GM23338 (cell line): ENCODE results near the gene KLHDC1. TPM values are rescaled to one million over a fixed set of nuclear protein-coding genes. Genes with fewer than 3 reads are reported as not detected.

Experiments used
- ATAC-seq: fragments of 200-7000 bp; cut with Tn5 transposase; 3 replicates; pipeline ENCODE4 v1.9.1; 2020
- DNase-seq: peaks from one replicate; pipeline ENCODE4 v3.0.0-alpha.2; 2015; ENCODE audit warnings: low spot score
- H2AFZ ChIP-seq: fragments of 200-600 bp; sonication (generic); 2 replicates; pipeline ENCODE4 v1.8.0; 2016; ENCODE audit warnings: antibody characterized with exemption, mild to moderate bottlenecking, moderate library complexity
- H3F3A ChIP-seq: fragments of 200-600 bp; sonication (generic); replicated peaks from 2 replicates; pipeline ENCODE4 v1.8.0; 2017; ENCODE audit warnings: antibody characterized with exemption, mixed run types, low read depth
- H3K27ac ChIP-seq: fragments of 200-600 bp; sonication (generic); 2 replicates; pipeline ENCODE4 v1.6.1; 2016; ENCODE audit warnings: low read depth
- H3K27me3 ChIP-seq: fragments of 200-600 bp; sonication (generic); 2 replicates; pipeline ENCODE4 v1.8.0; 2016; ENCODE audit warnings: mild to moderate bottlenecking, mixed run types, moderate library complexity; ENCODE audit not compliant: insufficient read depth
- H3K36me3 ChIP-seq: fragments of 200-600 bp; sonication (generic); 2 replicates; pipeline ENCODE4 v1.8.0; 2016; ENCODE audit warnings: mild to moderate bottlenecking; ENCODE audit not compliant: insufficient read depth
- H3K4me1 ChIP-seq: fragments of 200-600 bp; sonication (generic); 2 replicates; pipeline ENCODE4 v1.8.0; 2016; ENCODE audit warnings: mild to moderate bottlenecking, moderate library complexity; ENCODE audit not compliant: insufficient read depth
- H3K4me2 ChIP-seq: fragments of 200-600 bp; sonication (generic); 2 replicates; pipeline ENCODE4 v1.7.1; 2017; ENCODE audit warnings: mixed run types
- H3K4me3 ChIP-seq: fragments of 200-600 bp; sonication (generic); 2 replicates; pipeline ENCODE4 v1.6.1; 2016; ENCODE audit warnings: mixed run types
- H3K79me2 ChIP-seq: fragments of 200-600 bp; sonication (generic); replicated peaks from 2 replicates; pipeline ENCODE4 v1.8.0; 2017; ENCODE audit warnings: mild to moderate bottlenecking; ENCODE audit not compliant: insufficient read depth
- H3K9me2 ChIP-seq: fragments of 200-600 bp; sonication (generic); 2 replicates; pipeline ENCODE4 v1.8.0; 2017; ENCODE audit not compliant: insufficient read depth
- H4K20me1 ChIP-seq: fragments of 200-600 bp; sonication (generic); replicated peaks from 2 replicates; pipeline ENCODE4 v1.8.0; 2017; ENCODE audit warnings: mild to moderate bottlenecking; ENCODE audit not compliant: insufficient read depth
- H3K27ac Mint-ChIP-seq: 2 replicates; pipeline ENCODE4 v1.8.0; 2020; ENCODE audit warnings: inconsistent platforms, mild to moderate bottlenecking, moderate library complexity, mixed read lengths
- H3K27me3 Mint-ChIP-seq: 3 replicates; pipeline ENCODE4 v1.8.0; 2022; ENCODE audit warnings: low read depth, mild to moderate bottlenecking, moderate library complexity, mixed read lengths, inconsistent platforms; ENCODE audit not compliant: insufficient read depth, poor library complexity
- H3K36me3 Mint-ChIP-seq: 3 replicates; pipeline ENCODE4 v1.8.0; 2021; ENCODE audit warnings: low read depth, mild to moderate bottlenecking, inconsistent platforms, moderate library complexity, mixed read lengths
- H3K4me1 Mint-ChIP-seq: 3 replicates; pipeline ENCODE4 v1.8.0; 2020; ENCODE audit warnings: mild to moderate bottlenecking, inconsistent platforms, mixed read lengths
- H3K4me3 Mint-ChIP-seq: 3 replicates; pipeline ENCODE4 v1.8.0; 2021; ENCODE audit warnings: moderate library complexity, mild to moderate bottlenecking, inconsistent platforms, mixed read lengths
- H3K9me3 Mint-ChIP-seq: 3 replicates; pipeline ENCODE4 v1.8.0; 2020; ENCODE audit warnings: moderate library complexity, mild to moderate bottlenecking, inconsistent platforms, mixed read lengths
- CREB1 ChIP-seq: fragments of 250-450 bp; sonication (Bioruptor Pico); IDR thresholded peaks from 2 replicates; pipeline ENCODE4 v1.5.0; 2020; ENCODE audit warnings: low read depth, mild to moderate bottlenecking, moderate library complexity
- JUNB ChIP-seq: IDR thresholded peaks from one replicate; pipeline ENCODE4 v1.6.1; 2016; ENCODE audit warnings: antibody characterized with exemption; ENCODE audit not compliant: unreplicated experiment
- NANOG ChIP-seq: IDR thresholded peaks from 2 replicates; pipeline ENCODE4 v1.6.1; 2016; ENCODE audit warnings: antibody characterized with exemption, borderline replicate concordance
- POLR2AphosphoS5 ChIP-seq: IDR thresholded peaks from 2 replicates; pipeline ENCODE4 v1.6.1; 2016; ENCODE audit warnings: antibody characterized with exemption, low read depth
- ZNF114 ChIP-seq: fragments of 250-450 bp; sonication (Bioruptor Pico); IDR thresholded peaks from 2 replicates; pipeline ENCODE4 v1.5.0; 2020; ENCODE audit warnings: mild to moderate bottlenecking, moderate library complexity
- ZNF331 ChIP-seq: fragments of 250-450 bp; sonication (Bioruptor Pico); IDR thresholded peaks from 2 replicates; pipeline ENCODE4 v1.5.0; 2020; ENCODE audit warnings: low read depth, mild to moderate bottlenecking, moderate library complexity
- polyA plus RNA-seq: library from polyadenylated mRNA; unstranded; fragments of >200 nt; fragmentation: Nextera tagmentation; extraction: Ambion mirVana; gene quantifications from 2 replicates; pipeline ENCODE4 v1.2.1, GENCODE V29; 2016
- total RNA-seq: library from RNA; depleted of rRNA; stranded (reverse); fragments of >200 nt; shearing (Covaris generic); gene quantifications from 2 replicates; pipeline ENCODE4 v1.2.3, GENCODE V29; 2014
- TF ChIP-seq, protein P1 (sequence below): fragments of 250-450 bp; sonication (Bioruptor Pico); IDR thresholded peaks from 2 replicates; pipeline ENCODE4 v1.5.0; 2020; ENCODE audit warnings: mild to moderate bottlenecking, moderate library complexity
- TF ChIP-seq, protein P2 (sequence below): IDR thresholded peaks from 2 replicates; pipeline ENCODE4 v1.6.1; 2016; ENCODE audit warnings: antibody characterized with exemption

KLHDC1 gene
- total and polyA plus RNA-seq, 2 experiments from 2014 or later, result 4.0 TPM; not detected in 1

DNA sequence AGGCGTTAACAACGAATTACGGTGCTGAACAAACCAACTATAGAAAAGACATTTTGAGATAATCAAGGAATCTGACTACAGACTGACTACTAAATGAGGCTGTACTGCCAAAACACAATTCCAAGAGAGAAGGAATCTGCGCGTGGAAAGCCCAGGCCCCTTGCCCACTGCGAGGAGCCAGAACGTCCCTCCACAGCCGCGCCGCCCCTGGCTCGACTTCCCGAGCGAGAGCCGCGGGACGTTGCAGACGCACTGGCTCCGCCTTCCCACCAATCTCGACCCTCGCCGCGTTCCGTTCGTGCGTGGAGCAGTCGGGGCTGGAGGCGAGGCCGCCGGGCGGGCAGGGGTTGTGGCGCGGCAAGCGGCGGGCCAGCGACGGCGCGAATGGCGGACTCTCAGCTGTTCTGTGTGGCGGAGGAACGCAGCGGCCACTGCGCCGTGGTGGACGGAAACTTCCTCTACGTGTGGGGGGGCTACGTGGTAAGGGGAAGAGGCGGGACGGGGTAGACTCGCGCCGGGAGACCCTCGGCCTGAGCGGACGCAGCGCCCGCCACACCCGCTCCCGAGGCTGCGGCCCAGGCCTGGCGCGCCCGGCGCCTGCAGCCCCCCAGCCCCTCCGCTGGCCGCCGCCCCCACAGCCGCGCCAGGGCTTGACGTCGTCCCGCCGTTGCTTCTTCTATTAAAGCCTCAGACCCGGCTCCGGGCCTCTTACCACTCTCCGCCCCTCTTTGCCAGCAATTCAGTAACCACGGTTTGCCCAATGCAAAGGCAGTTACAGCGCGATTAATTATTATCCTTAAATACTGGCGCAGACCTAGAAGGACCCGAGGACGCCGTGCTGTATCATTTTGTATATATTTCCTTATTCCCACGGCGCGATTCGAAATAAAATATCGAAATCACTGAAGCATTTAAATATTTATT lies at the start of gene KLHDC1 (continued):
- TF ChIP-seq, protein P1, sequence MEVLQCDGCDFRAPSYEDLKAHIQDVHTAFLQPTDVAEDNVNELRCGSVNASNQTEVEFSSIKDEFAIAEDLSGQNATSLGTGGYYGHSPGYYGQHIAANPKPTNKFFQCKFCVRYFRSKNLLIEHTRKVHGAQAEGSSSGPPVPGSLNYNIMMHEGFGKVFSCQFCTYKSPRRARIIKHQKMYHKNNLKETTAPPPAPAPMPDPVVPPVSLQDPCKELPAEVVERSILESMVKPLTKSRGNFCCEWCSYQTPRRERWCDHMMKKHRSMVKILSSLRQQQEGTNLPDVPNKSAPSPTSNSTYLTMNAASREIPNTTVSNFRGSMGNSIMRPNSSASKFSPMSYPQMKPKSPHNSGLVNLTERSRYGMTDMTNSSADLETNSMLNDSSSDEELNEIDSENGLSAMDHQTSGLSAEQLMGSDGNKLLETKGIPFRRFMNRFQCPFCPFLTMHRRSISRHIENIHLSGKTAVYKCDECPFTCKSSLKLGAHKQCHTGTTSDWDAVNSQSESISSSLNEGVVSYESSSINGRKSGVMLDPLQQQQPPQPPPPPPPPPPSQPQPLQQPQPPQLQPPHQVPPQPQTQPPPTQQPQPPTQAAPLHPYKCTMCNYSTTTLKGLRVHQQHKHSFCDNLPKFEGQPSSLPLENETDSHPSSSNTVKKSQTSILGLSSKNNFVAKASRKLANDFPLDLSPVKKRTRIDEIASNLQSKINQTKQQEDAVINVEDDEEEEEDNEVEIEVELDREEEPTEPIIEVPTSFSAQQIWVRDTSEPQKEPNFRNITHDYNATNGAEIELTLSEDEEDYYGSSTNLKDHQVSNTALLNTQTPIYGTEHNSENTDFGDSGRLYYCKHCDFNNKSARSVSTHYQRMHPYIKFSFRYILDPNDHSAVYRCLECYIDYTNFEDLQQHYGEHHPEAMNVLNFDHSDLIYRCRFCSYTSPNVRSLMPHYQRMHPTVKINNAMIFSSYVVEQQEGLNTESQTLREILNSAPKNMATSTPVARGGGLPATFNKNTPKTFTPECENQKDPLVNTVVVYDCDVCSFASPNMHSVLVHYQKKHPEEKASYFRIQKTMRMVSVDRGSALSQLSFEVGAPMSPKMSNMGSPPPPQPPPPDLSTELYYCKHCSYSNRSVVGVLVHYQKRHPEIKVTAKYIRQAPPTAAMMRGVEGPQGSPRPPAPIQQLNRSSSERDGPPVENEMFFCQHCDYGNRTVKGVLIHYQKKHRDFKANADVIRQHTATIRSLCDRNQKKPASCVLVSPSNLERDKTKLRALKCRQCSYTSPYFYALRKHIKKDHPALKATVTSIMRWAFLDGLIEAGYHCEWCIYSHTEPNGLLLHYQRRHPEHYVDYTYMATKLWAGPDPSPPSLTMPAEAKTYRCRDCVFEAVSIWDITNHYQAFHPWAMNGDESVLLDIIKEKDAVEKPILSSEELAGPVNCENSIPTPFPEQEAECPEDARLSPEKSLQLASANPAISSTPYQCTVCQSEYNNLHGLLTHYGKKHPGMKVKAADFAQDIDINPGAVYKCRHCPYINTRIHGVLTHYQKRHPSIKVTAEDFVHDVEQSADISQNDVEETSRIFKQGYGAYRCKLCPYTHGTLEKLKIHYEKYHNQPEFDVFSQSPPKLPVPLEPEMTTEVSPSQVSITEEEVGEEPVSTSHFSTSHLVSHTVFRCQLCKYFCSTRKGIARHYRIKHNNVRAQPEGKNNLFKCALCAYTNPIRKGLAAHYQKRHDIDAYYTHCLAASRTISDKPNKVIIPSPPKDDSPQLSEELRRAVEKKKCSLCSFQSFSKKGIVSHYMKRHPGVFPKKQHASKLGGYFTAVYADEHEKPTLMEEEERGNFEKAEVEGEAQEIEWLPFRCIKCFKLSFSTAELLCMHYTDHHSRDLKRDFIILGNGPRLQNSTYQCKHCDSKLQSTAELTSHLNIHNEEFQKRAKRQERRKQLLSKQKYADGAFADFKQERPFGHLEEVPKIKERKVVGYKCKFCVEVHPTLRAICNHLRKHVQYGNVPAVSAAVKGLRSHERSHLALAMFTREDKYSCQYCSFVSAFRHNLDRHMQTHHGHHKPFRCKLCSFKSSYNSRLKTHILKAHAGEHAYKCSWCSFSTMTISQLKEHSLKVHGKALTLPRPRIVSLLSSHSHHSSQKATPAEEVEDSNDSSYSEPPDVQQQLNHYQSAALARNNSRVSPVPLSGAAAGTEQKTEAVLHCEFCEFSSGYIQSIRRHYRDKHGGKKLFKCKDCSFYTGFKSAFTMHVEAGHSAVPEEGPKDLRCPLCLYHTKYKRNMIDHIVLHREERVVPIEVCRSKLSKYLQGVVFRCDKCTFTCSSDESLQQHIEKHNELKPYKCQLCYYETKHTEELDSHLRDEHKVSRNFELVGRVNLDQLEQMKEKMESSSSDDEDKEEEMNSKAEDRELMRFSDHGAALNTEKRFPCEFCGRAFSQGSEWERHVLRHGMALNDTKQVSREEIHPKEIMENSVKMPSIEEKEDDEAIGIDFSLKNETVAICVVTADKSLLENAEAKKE (CRISPR knock-in tag), result no peak

DNA sequence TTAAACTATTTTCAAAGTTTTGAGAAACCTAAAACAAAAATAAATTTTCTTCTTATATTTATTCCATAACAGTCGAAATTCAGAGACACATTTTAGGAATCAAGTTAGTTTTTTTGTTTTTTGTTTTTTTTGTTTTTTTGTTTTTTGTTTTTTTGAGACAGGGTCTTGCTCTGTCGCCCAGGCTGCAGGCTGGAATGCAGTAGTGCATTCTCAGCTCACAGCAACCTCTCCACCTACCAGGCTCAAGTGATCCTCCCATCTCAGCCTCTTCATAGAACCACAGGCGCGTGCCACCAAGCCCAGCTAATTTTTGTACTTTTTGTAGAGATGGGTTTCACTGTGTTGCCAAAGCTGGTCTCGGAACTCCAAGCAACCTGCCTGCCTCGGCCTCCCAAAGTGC lies 39.4 kb upstream of the KLHDC1 start:
- Histone ChIP-seq H3K4me3 (no peak overlapping the region), H3K79me2 (no peaks in the 10 kb centered on the region), H3K36me3 (peaks cover 14% of the 10 kb centered on the region), H3K27ac (no peak overlapping the region), H2AFZ (no peak overlapping the region), H3K4me1 (no peaks in the 10 kb centered on the region), H3K4me2 (no peak overlapping the region), H3K27me3 (no peaks in the 10 kb centered on the region), H4K20me1 (peaks cover 8% of the 10 kb centered on the region; the same call in 1 of the 2 replicates), H3F3A (no peaks in the 10 kb centered on the region), H3K9me2 (no peaks in the 10 kb centered on the region)
- Mint-ChIP-seq H3K36me3 (peaks cover 20% of the 10 kb centered on the region), H3K4me1 (no peaks in the 10 kb centered on the region), H3K4me3 (no peak overlapping the region), H3K27me3 (peaks cover 3% of the 10 kb centered on the region), H3K27ac (no peak overlapping the region), H3K9me3 (no peaks in the 10 kb centered on the region)
- no peak for ATAC-seq
- DNase-seq, result no peak
- TF ChIP-seq ZNF331 (no peak), CREB1 (CRISPR knock-in tag) (no peak), JUNB (no peak), ZNF114 (CRISPR knock-in tag) (no peak), POLR2AphosphoS5 (no peak), NANOG (no peak)
- TF ChIP-seq, protein P2, sequence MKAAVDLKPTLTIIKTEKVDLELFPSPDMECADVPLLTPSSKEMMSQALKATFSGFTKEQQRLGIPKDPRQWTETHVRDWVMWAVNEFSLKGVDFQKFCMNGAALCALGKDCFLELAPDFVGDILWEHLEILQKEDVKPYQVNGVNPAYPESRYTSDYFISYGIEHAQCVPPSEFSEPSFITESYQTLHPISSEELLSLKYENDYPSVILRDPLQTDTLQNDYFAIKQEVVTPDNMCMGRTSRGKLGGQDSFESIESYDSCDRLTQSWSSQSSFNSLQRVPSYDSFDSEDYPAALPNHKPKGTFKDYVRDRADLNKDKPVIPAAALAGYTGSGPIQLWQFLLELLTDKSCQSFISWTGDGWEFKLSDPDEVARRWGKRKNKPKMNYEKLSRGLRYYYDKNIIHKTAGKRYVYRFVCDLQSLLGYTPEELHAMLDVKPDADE, result no peak
